PFSK-1 (cell line): ENCODE measurements around the gene GRHL3.

Experiments
- REST ChIP-seq, 2 experiments: IDR thresholded peaks; 2 replicates each; pipeline versions ENCODE4 v1.6.1 to v1.8.0; 2011 to 2012; ENCODE audit warnings: low read depth in 2 of 2, low read length in 2 of 2, control low read depth in 1 of 2, inconsistent platforms in 1 of 2, mild to moderate bottlenecking in 1 of 2, moderate library complexity in 1 of 2; ENCODE audit not compliant: insufficient read depth in 1 of 2
- TAF1 ChIP-seq: IDR thresholded peaks from 2 replicates; pipeline ENCODE4 v1.6.1; 2012; ENCODE audit warnings: low read length, control low read depth, borderline replicate concordance; ENCODE audit not compliant: insufficient read depth

- TF ChIP-seq REST (IDR thresholded peaks at IDR 0.05; ENCODE audit: insufficient read depth in 1 of 2, low read depth in 2 of 2, low read length in 2 of 2) = no peak
- TF ChIP-seq TAF1 = no peak
Measured at GRCh38 chr1:24281591-24281990, 37.6 kb upstream of the GRHL3 start.
